GM19240 (cell line): ENCODE results near the gene LRBA.
"Not testable (repeated sequence)": the region's sequence is repeated elsewhere in the genome, so short reads cannot be mapped to it uniquely, and the experiment has no call there.

Experiments used
- DNase-seq: peaks from one replicate; pipeline ENCODE4 v3.0.0; 2011; ENCODE audit warnings: low spot score; ENCODE audit not compliant: insufficient read length

The LRBA gene

DNA sequence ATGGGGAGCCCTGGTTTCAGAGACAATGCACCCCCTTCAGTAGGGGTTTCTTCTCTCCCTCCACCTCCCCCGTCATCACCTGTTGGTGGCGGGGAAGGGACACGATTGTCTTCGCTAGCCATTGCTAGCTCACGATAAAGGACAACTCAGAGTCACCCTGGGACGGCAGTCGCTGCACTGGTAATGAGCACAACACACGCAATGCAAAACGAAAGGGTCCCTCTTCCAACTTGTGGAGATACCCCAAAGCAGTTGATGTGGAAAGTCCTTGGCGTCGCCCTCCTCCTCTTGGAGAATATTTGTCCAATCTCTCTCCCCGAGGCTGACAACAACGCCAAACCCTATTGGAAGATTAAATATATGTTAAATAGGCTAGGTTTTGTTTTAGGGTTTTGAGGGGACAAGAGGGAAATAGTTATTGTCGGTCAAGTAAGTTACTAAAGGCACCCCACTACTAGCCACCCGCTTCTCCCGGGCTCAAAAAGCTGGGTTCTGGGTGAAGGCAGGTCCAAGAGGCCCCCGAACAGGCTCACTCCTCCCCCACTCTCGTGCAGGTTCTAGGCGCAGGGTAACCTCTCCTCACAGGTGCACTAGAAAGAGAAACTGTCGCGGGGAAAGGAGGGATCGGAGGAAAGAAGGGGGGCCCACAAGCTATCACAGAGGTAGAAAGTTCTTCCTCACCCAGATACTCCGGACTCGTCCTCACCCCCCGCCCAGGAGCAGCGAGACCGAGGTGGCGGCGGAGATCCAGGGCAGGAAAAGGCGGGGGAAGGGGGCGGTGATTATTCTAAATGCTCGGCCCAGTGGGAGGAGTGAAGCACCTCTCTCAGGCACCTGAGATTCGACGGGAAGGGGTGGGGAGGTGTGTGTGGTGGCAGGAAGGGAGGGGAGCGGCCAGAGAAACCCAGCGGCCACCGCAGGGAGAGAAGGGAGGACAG lies at the start of gene LRBA:
Gene LRBA (minus strand): TSS at position 764 of the 938 bp plus-strand sequence. CDS start 642 bp downstream, at position 122.
- peak; percentile 44 for DNase-seq

DNA sequence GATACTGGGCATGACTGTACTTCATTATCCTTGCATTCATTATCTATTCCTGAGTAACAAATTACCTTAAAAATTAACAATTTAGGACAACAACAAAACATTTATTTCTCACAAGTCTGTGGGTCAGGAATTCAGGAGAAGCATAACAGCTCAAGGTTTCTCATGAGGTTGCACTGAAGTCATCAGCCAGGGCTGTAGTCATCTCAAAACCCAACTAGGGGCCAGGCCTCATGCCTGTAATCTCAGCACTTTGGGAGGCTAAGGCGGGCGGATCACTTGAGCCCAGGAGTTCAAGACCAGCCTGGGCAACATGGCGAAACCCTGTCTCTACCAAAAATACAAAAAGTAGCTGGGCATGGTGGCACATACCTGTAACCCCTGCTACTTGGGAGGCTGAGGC lies 48.1 kb upstream of the LRBA start:
- not testable (repeated sequence) for DNase-seq

- no peak for DNase-seq
These were observed 40.5 kb upstream of the LRBA start for GRCh38 chr4:151055539-151055938.

GRCh38 chr4:151052785-151053184 lies 37.7 kb upstream of the LRBA start:
- DNase-seq, result no peak

DNA sequence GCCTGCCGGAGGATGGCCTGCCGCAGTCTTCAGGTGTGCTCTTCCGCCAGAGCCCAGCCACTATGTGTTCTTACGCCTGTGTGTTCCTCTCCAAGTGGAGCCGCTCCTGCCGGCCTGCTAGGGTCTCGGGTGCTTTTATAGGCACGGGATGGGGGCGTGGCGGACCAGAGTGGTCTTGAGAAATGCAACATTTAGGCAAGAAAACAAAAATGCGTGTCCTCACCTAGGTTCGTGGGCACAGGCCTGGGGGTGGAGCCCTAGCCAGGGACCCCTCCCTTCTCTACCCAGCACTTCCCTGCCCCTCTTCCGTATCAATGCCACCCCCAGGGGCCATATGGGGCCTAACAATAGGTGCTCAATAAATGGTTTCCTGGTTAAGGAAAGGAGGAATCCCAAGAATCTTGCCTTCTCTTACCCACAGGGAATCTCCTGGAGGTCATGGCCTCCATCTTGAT lies 34.4 kb upstream of the LRBA start:
- no peak for DNase-seq

DNA sequence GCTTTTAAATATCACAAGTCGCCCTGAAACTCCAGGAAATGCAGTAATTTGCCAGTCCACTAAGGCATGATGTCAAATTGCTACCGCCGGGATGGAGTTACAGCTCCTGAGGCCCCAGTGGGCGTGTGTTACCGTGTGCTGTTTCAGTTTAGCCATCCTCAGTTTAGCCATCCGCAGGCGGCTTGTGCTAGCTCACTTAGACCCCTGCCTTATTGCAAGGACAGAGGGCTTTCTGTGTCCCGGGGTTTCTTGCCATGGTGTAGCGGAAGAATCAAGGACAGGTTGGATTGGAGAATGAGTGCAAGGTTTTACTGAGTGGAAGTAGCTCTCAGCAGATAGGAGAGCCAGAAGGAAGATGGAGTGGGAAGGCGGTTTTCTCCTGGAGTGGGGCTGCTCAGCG lies 33.8 kb upstream of the LRBA start:
- no peak for DNase-seq

DNA sequence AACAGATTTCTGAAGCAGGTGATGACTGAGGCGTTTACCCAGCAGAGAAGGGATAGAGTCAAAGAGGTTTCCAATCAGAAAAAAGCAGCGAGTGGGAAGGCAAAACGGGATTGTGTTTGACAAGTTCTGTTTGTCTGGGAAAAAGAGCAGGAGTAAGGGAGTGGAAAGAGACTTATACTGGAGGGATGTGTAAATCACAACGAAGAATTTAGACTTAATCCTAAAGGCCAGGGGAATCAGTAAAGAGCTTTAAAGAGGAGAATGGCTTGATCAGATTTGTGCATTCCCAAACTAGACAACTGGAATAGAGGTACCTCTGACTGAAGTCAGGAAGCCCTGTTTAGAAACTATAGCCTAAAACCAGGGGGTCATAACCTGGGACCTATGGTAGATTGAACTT lies 31.5 kb upstream of the LRBA start:
- no peak for DNase-seq

GRCh38 chr4:151045907-151046306 lies 30.8 kb upstream of the LRBA start:
- no peak for DNase-seq

GRCh38 chr4:151043803-151044515 lies 28.9 kb upstream of the LRBA start:
- no peak for DNase-seq

- no peak for DNase-seq
These were observed 24.6 kb upstream of the LRBA start for GRCh38 chr4:151039733-151040132.

DNA sequence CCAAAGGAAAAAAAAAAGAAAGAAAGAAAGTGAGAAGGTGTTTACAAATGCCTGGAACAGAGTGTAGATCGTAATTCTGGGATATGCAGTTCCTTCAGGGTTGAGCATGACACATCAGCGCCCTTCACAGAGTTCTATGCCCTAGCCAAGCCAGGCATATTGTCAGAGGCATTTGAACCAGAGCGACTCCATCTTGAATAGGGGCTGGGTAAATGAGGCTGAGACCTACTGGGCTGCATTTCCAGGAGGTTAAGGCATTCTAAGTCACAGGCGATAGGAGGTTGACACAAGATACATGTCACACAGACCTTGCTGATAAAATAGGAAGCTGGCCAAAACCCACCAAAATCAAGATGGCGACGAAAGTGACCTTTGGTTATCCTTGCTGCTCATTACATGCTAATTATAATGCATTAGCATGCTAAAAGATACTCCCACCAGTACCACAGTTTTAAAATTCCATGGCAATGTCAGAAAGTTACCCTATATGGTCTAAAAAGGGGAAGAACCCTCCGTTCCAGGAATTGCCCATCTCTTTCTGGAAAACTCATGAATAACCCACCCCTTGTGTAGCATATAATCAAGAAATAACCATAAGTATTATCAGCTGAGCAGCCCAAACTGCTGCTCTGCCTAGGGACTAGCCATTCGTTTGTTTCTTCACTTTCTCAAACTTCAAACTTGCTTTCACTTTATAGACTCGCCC lies 23.5 kb upstream of the LRBA start:
- DNase-seq, result no peak

DNA sequence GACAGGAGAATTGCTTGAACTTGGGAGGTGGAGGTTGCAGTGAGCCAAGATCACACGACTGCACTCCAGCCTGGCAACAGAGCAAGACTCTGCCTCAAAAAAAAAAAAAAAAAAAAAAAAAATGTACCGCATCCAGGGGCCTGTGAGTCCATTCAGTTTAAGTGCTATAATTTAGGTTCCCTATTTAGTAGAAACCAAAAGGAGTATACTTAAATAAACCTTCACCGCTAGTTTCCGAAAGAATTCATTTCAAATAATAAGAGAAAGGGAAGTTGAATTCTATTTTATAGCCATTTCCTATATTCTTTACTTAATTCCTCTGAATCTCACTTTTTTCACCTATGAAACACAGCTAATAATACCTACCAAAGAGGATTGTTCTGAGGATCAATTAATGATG lies 20.8 kb upstream of the LRBA start:
- no peak for DNase-seq

DNA sequence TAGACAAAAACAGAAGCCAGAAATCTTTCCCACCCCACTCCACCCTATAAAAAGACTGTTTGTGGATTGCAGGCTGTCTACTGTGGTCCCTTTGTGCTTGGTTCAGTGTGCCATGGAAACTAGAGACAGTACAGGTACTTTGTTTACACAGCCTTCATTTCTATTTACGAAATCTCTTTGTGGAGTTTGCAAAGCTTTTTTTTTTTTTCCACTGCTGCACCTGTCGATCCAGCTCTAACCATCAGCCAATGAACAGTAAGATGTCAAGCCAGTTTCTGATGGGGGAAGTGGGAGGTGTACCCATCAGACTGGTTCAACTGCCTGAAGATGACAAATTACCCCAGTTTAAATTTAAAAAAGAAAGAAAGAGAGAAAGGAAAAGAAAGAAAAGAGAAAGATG lies 20.2 kb upstream of the LRBA start:
- no peak for DNase-seq

GRCh38 chr4:151034829-151035228 lies 19.7 kb upstream of the LRBA start:
- no peak for DNase-seq

DNA sequence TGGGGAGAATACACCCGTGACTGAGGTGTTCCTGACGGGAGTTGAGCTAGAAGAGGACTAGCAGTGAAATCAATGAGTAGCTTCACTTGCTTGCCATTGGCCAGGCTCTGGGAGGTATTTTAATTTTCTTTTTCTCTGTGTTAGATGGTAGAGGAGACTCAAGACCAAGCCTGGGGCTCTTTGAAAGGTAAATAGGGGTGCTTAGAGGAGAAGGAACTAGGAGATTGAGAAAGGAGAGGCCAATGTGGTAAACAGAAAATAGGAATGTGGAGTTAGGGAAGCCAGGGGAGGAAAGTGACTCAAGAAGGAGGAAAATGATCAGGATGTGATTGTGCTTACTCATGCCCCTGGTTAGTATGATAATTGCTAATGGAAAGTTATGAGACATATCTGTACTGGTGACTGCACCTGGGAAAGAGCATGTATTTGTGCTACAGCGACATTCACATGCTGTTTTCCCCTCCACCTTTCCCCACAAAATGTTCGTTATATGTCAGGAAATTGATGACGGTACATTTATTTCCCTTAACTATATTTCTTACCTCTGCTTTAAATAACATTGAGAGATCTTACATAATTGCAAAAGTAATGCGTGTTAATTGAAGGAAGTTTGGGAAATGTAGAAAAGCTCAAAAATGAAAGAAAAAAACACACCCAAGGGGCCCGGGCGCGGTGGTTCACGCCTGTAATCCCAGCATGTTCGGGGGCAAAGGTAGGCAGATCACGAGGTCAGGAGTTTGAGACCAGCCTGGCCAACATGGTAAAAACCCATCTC lies 16.9 kb upstream of the LRBA start:
- DNase-seq, result no peak

GRCh38 chr4:151029537-151029936 lies 14.5 kb upstream of the LRBA start:
- no peak for DNase-seq

DNA sequence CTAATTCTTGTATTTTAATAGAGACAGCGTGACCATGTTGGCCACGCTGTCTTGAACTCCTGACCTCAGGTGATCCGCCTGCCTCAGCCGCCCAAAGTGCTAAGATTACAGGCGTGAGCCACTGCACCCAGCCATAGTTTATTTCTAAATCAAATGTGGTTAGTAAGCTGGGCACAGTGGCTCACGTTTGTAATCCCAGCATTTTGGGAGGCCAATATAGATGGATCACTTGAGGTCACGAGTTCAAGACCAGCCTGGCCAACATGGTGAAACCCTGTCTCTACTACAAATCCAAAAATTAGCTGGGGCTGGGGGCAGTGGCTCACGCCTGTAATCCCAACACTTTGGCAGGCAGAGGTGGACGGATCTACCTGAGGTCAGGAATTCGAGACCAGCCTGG lies 13.9 kb upstream of the LRBA start:
- not testable (repeated sequence) for DNase-seq

GRCh38 chr4:151025759-151026158 lies 10.7 kb upstream of the LRBA start:
- no peak for DNase-seq

- DNase-seq, result no peak
These were observed 7.5 kb upstream of the LRBA start for GRCh38 chr4:151022586-151022985.

GRCh38 chr4:151021637-151022334 lies 6.7 kb upstream of the LRBA start:
- DNase-seq, result no peak
